HT1080 (cell line): Measurements from ENCODE around the gene HAUS5. TPM values are rescaled to one million over a fixed set of nuclear protein-coding genes. Genes with fewer than 3 reads are reported as not detected.
A peak's percentile ranks its signal among the peaks of the same experiment; 100 is the strongest.
"Not testable (repeated sequence)": the region's sequence is repeated elsewhere in the genome, so short reads cannot be mapped to it uniquely, and the experiment has no call there.

Experiments used
- DNase-seq: peaks from one replicate; pipeline ENCODE4 v3.0.0-alpha.2; 2015; ENCODE audit warnings: low read depth
- total RNA-seq: library from RNA; depleted of rRNA; stranded (reverse); fragments of >200 nt; shearing (Covaris generic); gene quantifications from 2 replicates; pipeline ENCODE4 v1.2.3, GENCODE V29; 2014

Gene HAUS5
- total RNA-seq, 1 experiment from 2014 or later, result 21.1 TPM

DNA sequence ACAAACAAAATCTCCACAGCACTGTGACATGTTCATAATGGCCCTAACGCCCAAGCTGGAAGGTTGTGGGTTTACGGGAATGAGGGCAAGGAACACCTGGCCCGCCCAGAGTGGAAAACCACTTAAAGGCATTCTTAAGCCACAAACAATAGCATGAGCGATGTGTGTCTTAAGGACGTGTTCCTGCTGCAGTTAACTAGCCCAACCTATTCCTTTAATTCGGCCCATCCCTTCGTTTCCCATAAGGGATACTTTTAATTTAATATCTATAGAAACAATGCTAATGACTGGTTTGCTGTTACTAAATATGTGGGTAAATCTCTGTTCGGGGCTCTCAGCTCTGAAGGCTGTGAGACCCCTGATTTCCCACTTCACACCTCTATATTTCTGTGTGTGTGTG is 5.4 kb upstream of the HAUS5 start:
- DNase-seq, result not testable (repeated sequence)

DNA sequence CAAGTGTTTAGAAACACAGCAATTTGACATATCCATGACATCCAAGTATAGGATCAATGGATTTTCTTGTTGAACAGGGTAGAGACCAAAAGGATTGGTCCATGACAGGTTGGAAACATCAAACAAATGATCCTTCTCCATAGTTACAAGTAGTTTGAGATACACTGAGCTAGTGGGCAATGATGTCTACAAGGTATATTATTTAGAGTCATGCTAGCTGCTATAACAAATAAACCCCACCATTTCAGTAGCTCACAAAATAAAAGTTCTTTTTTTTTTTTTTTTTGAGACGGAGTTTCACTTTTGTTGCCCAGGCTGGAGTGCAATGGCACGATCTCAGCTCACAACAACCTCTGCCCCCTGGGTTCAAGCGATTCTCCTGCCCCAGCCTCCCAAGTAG is 4.9 kb upstream of the HAUS5 start:
- DNase-seq, result no peak

DNA sequence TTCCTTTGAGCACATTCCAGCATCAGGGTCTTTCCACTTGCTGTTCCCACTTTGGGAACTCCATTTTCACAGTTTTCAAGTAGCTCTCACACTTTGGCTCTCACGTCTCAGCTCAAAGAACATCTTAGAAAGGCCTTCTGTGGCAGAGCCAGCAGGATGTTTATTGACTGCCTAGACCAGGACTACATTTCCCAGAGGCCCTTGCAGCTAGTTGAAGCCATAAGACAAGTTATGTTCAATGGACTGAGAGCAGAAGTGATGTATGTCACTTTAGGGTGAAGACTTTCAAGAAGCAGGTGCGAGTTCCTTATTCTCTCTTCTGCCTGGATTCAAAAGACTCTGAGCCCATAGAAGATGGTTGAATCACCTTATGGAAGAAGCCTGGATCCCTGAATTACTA is 4.3 kb upstream of the HAUS5 start:
- DNase-seq, result no peak

DNA sequence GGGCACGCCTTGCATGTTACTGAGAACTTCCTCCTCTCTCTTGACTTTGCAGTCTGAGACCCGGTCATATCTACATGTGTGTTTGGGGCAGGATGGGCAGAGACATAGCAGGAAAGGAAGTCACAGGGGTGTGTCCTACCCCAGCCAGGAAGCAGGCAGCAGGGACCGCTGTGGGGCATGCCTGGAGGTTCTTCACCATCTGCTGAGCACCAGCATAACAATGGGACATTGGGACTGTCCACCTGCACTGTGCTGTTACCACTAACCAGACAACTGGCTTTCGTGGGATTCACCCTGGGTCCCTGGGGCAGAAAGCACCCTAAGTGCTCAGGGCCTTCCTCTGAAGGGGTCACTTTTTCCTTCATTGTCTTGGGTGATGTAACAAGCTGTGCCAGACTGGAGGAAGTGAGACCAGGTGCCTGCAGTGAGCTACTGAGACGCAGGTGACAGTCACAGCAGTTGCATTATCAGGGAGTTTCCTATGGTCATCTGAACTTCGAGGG is 2.6 kb upstream of the HAUS5 start:
- DNase-seq, result no peak

DNA sequence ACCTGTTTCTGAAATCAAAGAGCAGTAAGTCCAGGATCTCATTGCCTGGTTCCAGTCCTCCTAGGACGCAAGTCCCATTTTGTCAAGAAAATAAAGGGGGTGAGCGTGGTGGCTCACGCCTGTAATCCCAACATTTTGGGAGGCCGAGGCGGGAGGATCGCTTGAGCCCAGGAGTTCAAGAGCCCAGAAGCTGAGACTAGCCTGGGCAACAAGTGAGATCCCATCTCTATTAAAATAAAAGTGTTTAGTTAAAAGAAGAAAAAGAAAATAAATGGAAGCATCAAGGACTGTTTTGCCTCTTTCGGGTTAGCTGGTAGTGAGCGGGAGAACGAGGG is 344 bp upstream of the HAUS5 start:
- DNase-seq, result no peak

DNA sequence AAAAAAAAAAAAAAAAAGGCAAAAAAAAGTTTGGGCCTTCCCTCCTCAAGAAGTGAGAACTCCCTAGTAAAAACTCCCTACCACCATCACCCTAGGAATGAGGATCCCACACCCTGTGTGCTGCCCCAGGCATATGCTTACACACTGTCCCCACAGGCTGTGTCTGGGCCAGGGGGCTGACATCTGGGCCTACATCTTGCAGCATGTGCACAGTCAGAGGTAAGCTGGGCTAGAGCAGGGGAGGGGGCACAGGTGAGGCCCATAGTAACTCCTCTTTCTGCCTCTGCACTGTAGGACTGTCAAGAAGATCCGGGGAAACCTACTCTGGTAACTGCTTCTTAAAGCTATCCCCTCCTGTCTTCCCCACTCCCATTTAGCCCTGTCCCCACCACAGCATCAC is 1.0 kb downstream of the HAUS5 start:
- DNase-seq, result no peak

DNA sequence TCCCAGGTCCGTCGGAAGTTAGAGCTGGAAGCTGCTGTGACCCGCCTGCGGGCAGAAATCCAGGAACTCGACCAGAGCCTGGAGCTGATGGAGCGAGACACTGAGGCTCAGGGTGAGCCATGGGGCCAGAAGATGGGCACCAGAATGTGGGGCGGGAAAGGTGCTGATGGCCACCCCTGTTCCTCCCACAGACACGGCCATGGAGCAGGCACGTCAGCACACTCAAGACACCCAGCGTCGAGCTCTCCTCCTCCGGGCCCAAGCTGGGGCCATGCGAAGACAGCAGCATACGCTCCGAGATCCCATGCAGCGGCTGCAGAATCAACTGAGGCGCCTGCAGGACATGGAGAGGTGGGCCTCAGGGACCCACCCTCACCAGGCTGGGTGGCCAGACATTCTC is 2.5 kb downstream of the HAUS5 start:
- DNase-seq, result no peak

GRCh38 chr19:35618857-35619256 is 6.3 kb downstream of the HAUS5 start:
- no peak for DNase-seq

DNA sequence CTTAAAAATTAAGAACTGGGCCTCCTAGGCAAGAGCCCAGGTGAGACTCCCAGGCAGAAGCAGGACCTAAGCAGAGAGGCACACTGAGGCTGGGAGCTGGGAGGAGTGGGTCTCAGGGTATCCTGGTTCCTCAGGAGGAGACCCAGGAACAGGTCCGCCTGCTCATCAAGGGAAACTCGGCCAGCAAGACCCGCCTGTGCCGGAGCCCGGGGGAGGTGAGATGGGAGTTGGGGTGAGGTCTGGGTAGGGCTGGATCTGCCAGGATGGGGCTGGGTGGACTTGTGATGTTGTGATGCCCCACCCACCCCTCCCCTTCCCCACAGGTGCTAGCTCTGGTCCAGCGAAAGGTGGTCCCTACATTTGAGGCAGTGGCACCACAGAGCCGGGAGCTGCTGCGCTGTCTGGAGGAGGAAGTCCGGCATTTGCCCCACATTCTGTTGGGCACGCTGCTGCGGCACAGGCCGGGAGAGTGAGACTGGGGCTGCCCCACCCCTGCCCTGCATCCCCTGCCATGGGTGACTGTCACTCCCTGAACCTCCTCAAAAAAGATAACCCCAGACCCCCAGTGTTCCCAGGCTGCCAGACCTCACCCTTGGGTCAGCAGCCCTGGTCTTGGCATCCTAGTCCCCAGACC is 6.9 kb downstream of the HAUS5 start:
- DNase-seq, result no peak

DNA sequence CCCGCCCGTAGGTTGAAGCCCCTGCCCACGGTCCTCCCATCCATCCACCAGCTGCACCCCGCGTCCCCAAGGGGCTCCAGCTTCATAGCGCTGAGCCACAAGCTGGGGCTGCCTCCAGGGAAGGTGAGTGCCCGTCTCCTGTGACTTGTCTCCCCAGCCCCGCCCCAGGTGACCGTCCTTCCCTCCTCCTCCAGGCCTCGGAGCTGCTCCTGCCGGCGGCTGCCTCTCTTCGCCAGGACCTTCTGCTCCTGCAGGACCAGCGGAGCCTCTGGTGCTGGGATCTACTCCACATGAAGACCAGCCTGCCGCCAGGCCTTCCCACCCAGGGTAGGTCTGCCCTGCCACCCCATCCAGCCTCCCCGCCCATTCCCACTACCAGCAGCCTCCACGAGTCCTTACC is 7.5 kb downstream of the HAUS5 start:
- DNase-seq, result no peak

DNA sequence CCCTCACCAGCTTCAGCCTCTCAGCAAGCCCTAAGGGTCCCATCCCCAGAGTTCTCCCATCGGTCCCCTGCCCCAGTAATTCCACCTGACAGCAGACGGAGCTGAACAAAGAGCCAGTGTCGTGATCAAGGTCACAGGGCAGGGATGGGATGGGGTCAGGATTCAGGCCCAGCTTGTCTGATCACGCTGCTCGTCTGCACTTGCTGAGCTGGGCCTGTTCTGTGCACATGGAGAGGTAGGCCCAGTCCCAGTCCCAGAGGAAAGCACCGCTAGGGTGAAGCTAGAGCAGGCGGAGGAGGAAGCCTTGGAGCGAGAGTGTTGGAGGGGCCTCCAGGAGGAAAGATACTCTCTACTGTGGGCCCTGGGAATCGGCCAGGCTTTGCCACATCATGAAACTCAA is 9.2 kb downstream of the HAUS5 start:
- no peak for DNase-seq

DNA sequence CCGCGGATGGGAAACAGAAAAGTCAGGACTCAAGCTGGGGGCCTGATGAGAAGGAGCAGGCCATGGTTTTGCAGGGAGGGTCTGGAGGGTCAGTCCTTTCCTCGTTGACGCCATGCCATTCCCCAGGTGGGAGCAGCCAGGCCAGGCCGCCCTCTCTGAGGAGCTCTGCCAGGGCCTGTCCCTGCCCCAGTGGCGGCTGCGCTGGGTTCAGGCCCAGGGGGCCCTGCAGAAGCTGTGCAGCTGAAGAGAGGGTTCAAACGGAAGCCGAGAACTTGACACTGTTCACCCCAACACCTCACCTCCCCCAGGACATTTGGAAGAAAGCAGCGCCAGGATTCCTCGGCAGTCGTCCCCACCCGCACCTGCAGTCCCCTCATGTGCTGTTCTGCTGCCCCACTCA is 10.2 kb downstream of the HAUS5 start:
- DNase-seq, result no peak

- DNase-seq, result no peak
Observed at GRCh38 chr19:35623327-35624010, 10.9 kb downstream of the HAUS5 start.

DNA sequence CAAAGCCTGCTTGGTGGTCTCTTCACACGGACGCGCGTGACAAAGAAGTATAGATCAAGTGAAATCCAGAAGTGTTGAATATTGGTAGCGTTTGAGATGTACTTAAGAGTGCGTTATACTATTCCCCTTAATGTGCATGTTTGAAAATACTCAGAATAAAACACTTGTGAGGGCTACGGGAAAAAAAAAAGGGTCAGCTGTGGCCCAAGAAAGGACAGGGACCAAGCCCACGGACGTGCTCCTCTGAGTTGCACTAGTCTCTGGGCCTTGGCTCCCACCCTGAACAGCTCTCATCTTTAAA is 15.7 kb downstream of the HAUS5 start:
- DNase-seq, result no peak

- DNase-seq, result peak; percentile 98
Observed at GRCh38 chr19:35628565-35629331, 16.2 kb downstream of the HAUS5 start, which contains the start of gene RBM42. Gene RBM42 (plus strand): TSS chr19:35629036. CDS start chr19:35629154, 118 bp downstream.

GRCh38 chr19:35629332-35629633 is 16.7 kb downstream of the HAUS5 start:
- DNase-seq, result no peak

DNA sequence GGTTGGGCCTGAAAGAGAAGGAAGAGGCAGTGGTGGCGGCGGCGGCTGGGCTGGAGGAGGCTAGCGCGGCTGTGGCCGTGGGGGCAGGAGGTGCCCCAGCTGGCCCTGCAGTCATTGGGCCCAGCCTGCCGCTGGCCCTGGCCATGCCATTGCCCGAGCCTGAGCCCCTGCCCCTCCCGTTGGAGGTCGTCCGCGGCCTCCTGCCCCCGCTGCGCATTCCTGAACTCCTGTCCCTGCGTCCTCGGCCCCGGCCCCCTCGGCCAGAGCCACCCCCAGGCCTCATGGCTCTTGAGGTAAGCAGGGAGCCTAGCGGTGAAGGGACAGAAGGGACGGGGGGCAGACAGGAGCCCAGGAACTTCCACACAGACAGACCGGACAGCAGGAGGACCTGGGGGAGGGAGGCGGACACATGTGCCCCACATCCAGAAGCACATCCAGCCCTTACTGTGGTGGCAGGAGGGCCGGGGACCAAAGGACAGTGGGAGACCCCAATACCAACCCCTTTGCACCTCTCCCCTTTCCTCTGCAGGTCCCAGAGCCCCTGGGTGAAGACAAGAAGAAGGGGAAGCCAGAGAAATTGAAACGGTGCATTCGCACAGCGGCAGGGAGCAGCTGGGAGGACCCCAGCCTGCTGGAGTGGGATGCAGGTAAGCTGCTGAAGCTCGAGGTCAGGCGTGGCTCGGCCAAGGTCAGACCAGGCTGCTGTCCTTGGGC is 21.3 kb downstream of the HAUS5 start:
- no peak for DNase-seq

DNA sequence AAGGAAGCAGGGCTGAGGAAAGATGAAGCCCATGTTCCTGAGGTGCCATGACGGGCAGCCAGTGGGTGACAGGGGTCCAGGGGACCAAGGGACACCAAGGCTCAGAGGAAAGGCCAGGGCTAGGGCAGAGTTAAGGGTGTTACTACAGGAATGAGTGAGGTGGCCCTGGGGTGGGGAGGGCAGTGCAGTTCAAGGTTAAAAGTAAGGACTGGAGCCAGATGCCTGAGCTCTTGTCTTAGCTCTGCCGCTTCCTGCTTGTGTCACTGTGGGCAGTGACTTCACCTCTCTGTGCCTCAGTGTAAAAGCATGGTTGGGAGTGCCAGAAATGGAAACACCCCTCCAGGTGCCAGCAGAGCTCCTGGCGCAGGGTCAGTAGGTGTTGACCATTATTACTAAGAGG is 24.1 kb downstream of the HAUS5 start:
- no peak for DNase-seq

GRCh38 chr19:35637165-35637564 is 24.6 kb downstream of the HAUS5 start:
- no peak for DNase-seq

DNA sequence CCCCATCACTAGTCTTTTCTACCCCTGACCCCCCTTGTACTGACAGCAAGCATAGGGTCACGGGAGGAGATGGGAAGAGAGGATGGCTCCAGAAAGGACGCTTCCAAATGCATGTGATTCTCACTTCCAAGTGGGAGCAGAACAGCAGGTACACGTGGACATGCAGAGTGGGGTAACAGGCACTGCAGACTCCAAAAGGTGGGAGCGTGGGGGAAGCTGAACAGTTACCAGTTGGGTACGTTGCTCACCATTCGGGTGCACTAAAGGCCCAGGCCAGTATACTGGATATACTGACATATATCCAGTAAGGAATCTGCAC is 26.7 kb downstream of the HAUS5 start:
- no peak for DNase-seq

DNA sequence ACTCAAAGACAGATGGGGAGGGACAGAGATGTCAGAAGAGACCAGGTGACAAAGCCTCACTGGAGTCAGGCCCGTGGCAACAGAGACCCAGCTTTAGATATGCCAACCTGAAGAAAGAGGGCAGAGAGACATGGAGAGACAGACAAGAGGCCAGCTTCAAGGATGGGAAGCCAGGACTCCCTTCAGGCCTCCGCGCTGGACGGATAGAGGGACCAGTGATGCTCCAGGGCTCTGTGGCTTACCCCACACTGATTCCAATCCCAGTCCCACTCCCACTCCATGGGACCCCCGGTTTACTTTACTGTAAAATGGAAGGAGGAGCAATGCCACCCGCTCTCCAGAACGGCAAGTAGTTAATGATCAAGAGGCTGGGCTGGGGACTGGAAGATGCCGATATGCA is 27.3 kb downstream of the HAUS5 start:
- DNase-seq, result no peak

GRCh38 chr19:35641515-35642151 is 29.1 kb downstream of the HAUS5 start, which contains the start of gene ETV2:
Gene ETV2 (plus strand): TSS chr19:35641745. CDS start chr19:35642461, 716 bp downstream.
- DNase-seq, result no peak
